HUES6 (cell line): ENCODE data around the gene CSGALNACT2.
"Not testable (repeated sequence)": the region's sequence is repeated elsewhere in the genome, so short reads cannot be mapped to it uniquely, and the experiment has no call there.

Experiments used
- H3K27ac ChIP-seq: 2 replicates; pipeline ENCODE4 v1.7.0; 2013; ENCODE audit warnings: low read depth, mild to moderate bottlenecking, low read length, inconsistent platforms
- H3K27me3 ChIP-seq: 2 replicates; pipeline ENCODE4 v1.6.1; 2013; ENCODE audit warnings: low read length; ENCODE audit not compliant: control insufficient read depth, insufficient read depth
- H3K36me3 ChIP-seq: 2 replicates; pipeline ENCODE4 v1.6.1; 2013; ENCODE audit warnings: low read length; ENCODE audit not compliant: control insufficient read depth, insufficient read depth
- H3K4me1 ChIP-seq: 2 replicates; pipeline ENCODE4 v1.6.1; 2013; ENCODE audit warnings: low read length; ENCODE audit not compliant: control insufficient read depth, insufficient read depth
- H3K4me3 ChIP-seq: 2 replicates; pipeline ENCODE4 v1.5.1; 2013; ENCODE audit warnings: low read depth, low read length
- H3K9ac ChIP-seq: one replicate; pipeline ENCODE4 v1.6.1; 2013; ENCODE audit warnings: mild to moderate bottlenecking, low read length
- H3K9me3 ChIP-seq: 2 replicates; pipeline ENCODE4 v1.6.1; 2013; ENCODE audit warnings: low read depth, low read length; ENCODE audit not compliant: control insufficient read depth, insufficient read depth

Gene CSGALNACT2

DNA sequence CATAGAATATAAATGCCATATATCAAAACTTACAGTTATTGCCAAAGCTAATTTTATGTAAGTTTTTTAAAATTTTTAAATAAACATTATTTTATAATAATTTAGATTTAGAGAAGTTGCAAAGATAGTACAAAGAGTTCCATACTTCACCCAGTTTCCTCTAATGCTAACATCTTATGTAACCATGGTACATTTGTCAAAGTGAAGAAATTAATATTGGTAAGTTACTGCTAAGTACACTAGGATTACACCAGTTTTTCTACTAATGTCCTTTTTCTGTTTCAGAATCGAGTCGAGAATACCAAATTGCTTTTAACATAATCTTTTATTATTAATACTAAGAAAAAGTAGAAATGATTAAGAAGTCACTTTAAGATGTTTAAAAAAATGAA lies 29.2 kb downstream of the CSGALNACT2 start:
- H3K4me3 ChIP-seq: no peak overlapping the region
- no peaks in the 10 kb centered on the region for H3K9me3 ChIP-seq
- no peak overlapping the region for H3K27ac ChIP-seq
- peaks cover 7% of the 10 kb centered on the region; the same call in 1 of the 2 replicates for H3K4me1 ChIP-seq
- no peaks in the 10 kb centered on the region for H3K27me3 ChIP-seq
- H3K36me3 ChIP-seq: peaks cover 11% of the 10 kb centered on the region; the same call in 1 of the 2 replicates
- H3K9ac ChIP-seq: no peak overlapping the region

DNA sequence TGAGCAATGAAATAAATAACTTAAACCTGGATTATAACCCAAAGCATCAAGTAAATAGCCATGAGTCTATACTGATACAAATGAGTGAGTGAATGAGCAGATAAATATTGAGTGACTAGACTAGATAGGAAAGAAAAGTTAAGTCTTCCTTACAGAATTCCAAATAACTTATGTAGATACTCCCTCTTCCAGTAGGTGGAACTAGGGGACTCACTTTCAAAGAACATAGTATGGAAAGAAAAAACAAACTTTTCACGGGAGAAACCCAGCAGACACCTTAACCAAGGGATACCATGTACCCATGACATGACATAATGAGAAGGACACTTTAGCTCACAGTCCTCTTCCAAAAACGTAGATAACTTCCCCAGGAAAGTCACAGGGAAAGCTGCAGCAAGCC lies 32.2 kb downstream of the CSGALNACT2 start:
- H3K27me3 ChIP-seq: no peaks in the 10 kb centered on the region
- peaks cover 11% of the 10 kb centered on the region; the same call in 1 of the 2 replicates for H3K4me1 ChIP-seq
- no peaks in the 10 kb centered on the region for H3K9me3 ChIP-seq
- no peak overlapping the region for H3K4me3 ChIP-seq
- H3K36me3 ChIP-seq: peaks cover 8% of the 10 kb centered on the region
- no peak overlapping the region for H3K9ac ChIP-seq
- H3K27ac ChIP-seq: no peak overlapping the region

DNA sequence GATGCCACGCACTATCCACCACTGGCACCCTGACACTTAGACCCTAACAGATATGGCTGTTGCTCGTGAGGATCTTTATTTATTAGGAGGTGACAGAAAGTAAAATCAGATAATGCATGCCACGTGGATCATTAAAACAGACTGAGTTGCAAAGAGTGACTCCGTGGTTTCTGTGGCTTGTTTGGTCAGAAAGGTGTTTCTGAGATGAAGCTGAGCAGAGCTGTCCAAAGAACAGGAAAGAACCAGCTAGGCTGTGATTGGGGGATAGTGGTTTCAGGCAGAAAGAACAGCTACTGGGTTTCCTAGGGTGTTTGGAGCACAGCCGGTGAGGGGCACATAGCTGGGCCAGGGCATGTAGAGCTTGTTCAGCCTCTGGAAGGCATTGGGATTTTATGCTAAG lies 34.4 kb downstream of the CSGALNACT2 start:
- peaks cover 16% of the 10 kb centered on the region for H3K36me3 ChIP-seq
- no peak overlapping the region for H3K27ac ChIP-seq
- H3K4me3 ChIP-seq: no peak overlapping the region
- no peaks in the 10 kb centered on the region for H3K9me3 ChIP-seq
- H3K4me1 ChIP-seq: peaks cover 11% of the 10 kb centered on the region; the same call in 1 of the 2 replicates
- H3K27me3 ChIP-seq: no peaks in the 10 kb centered on the region
- no peak overlapping the region for H3K9ac ChIP-seq

- no peak overlapping the region for H3K27ac ChIP-seq
These were observed 34.9 kb downstream of the CSGALNACT2 start for GRCh38 chr10:43173120-43173519.

GRCh38 chr10:43174969-43175368 lies 36.7 kb downstream of the CSGALNACT2 start:
- no peaks in the 10 kb centered on the region for H3K27me3 ChIP-seq
- H3K27ac ChIP-seq: no peak overlapping the region
- no peak overlapping the region for H3K9ac ChIP-seq
- no peaks in the 10 kb centered on the region for H3K9me3 ChIP-seq
- H3K36me3 ChIP-seq: peaks cover 18% of the 10 kb centered on the region
- H3K4me3 ChIP-seq: no peak overlapping the region
- peaks cover 11% of the 10 kb centered on the region; the same call in 1 of the 2 replicates for H3K4me1 ChIP-seq

More at GRCh38 chr10:43173120-43173519, 34.9 kb downstream of the CSGALNACT2 start:
- H3K36me3 ChIP-seq: peaks cover 21% of the 10 kb centered on the region
- H3K4me1 ChIP-seq: peaks cover 11% of the 10 kb centered on the region; the same call in 1 of the 2 replicates
- H3K27me3 ChIP-seq: no peaks in the 10 kb centered on the region
- H3K9me3 ChIP-seq: no peaks in the 10 kb centered on the region
- H3K9ac ChIP-seq: no peak overlapping the region
- H3K4me3 ChIP-seq: no peak overlapping the region

- Histone ChIP-seq H3K9me3 (no peaks in the 10 kb centered on the region), H3K27me3 (no peaks in the 10 kb centered on the region), H3K36me3 (peaks cover 18% of the 10 kb centered on the region), H3K27ac (no peak overlapping the region), H3K9ac (no peak overlapping the region), H3K4me1 (peaks cover 11% of the 10 kb centered on the region; the same call in 1 of the 2 replicates), H3K4me3 (no peak overlapping the region)
These were observed 38.0 kb downstream of the CSGALNACT2 start for GRCh38 chr10:43176271-43176670.

DNA sequence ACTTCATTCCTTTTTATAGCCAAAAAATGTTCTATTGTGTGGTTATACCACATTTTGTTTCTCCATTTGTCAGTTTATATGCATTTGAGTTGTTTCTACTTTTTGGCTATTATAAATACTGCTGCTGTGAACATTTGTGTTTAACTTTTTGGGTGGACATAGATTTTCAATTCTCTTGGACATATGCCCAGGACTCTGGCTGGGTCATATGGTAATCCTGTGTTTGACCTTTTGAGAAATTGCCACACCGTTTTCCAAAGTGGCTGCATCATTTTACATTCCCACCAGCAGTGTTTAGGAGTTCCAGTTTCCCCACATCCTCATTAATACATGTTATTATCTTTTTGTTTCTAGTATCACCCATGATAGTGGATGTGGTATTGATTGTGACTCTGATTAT lies 39.4 kb downstream of the CSGALNACT2 start:
- Histone ChIP-seq H3K4me3 (no peak overlapping the region), H3K4me1 (0 out of 2 replicates have a peak, but pooled peaks cover 4% of the 10 kb centered on the region), H3K36me3 (peaks cover 18% of the 10 kb centered on the region), H3K27me3 (no peaks in the 10 kb centered on the region), H3K27ac (no peak overlapping the region), H3K9me3 (no peaks in the 10 kb centered on the region), H3K9ac (no peak overlapping the region)

- H3K36me3 ChIP-seq: peaks cover 24% of the 10 kb centered on the region
- H3K27me3 ChIP-seq: no peaks in the 10 kb centered on the region
- no peak overlapping the region for H3K27ac ChIP-seq
- no peak overlapping the region for H3K4me3 ChIP-seq
- no peak overlapping the region for H3K9ac ChIP-seq
- no peaks in the 10 kb centered on the region for H3K9me3 ChIP-seq
- no peaks in the 10 kb centered on the region for H3K4me1 ChIP-seq
These were observed 42.9 kb downstream of the CSGALNACT2 start for GRCh38 chr10:43181146-43181545.

- peaks cover 13% of the 10 kb centered on the region for H3K36me3 ChIP-seq
These were observed 45.5 kb downstream of the CSGALNACT2 start for GRCh38 chr10:43183764-43184163.

GRCh38 chr10:43186150-43186549 lies 47.9 kb downstream of the CSGALNACT2 start:
- Histone ChIP-seq H3K27ac (no peak overlapping the region), H3K27me3 (no peaks in the 10 kb centered on the region), H3K4me1 (no peaks in the 10 kb centered on the region), H3K36me3 (peaks cover 13% of the 10 kb centered on the region), H3K9ac (no peak overlapping the region), H3K9me3 (no peaks in the 10 kb centered on the region), H3K4me3 (no peak overlapping the region)

More at GRCh38 chr10:43183764-43184163, 45.5 kb downstream of the CSGALNACT2 start:
- not testable (repeated sequence) for H3K9me3 ChIP-seq, H3K27me3 ChIP-seq, H3K27ac ChIP-seq, H3K4me3 ChIP-seq, H3K4me1 ChIP-seq, H3K9ac ChIP-seq

GRCh38 chr10:43187213-43187612 lies 49.0 kb downstream of the CSGALNACT2 start:
- H3K4me1 ChIP-seq: no peaks in the 10 kb centered on the region
- no peak overlapping the region for H3K9ac ChIP-seq
- H3K9me3 ChIP-seq: no peaks in the 10 kb centered on the region
- no peak overlapping the region for H3K4me3 ChIP-seq
- H3K27me3 ChIP-seq: no peaks in the 10 kb centered on the region
- H3K36me3 ChIP-seq: peaks cover 9% of the 10 kb centered on the region
- H3K27ac ChIP-seq: no peak overlapping the region

- Histone ChIP-seq H3K9me3 (no peaks in the 10 kb centered on the region), H3K27ac (no peak overlapping the region), H3K4me3 (no peak overlapping the region), H3K27me3 (no peaks in the 10 kb centered on the region), H3K4me1 (no peaks in the 10 kb centered on the region), H3K9ac (no peak overlapping the region), H3K36me3 (peaks cover 4% of the 10 kb centered on the region; the same call in 1 of the 2 replicates)
These were observed 50.5 kb downstream of the CSGALNACT2 start for GRCh38 chr10:43188702-43189101.
